GM18502 (cell line): ENCODE measurements around the gene AFTPH.

Experiments used
- ATAC-seq: cut with Tn5 transposase; IDR thresholded peaks from one replicate; pipeline ENCODE4 v1.9.1; 2021; ENCODE audit warnings: mild to moderate bottlenecking; ENCODE audit not compliant: unreplicated experiment, poor library complexity

Gene AFTPH, protein sequence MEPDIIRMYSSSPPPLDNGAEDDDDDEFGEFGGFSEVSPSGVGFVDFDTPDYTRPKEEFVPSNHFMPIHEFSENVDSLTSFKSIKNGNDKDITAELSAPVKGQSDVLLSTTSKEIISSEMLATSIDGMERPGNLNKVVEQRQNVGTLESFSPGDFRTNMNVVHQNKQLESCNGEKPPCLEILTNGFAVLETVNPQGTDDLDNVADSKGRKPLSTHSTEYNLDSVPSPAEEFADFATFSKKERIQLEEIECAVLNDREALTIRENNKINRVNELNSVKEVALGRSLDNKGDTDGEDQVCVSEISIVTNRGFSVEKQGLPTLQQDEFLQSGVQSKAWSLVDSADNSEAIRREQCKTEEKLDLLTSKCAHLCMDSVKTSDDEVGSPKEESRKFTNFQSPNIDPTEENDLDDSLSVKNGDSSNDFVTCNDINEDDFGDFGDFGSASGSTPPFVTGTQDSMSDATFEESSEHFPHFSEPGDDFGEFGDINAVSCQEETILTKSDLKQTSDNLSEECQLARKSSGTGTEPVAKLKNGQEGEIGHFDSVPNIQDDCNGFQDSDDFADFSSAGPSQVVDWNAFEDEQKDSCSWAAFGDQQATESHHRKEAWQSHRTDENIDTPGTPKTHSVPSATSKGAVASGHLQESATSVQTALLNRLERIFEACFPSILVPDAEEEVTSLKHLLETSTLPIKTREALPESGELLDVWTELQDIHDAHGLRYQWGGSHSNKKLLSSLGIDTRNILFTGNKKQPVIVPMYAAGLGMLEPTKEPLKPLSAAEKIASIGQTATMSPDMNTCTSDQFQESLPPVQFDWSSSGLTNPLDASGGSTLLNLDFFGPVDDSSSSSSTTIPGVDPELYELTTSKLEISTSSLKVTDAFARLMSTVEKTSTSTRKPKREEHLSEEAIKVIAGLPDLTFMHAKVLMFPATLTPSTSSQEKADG

DNA sequence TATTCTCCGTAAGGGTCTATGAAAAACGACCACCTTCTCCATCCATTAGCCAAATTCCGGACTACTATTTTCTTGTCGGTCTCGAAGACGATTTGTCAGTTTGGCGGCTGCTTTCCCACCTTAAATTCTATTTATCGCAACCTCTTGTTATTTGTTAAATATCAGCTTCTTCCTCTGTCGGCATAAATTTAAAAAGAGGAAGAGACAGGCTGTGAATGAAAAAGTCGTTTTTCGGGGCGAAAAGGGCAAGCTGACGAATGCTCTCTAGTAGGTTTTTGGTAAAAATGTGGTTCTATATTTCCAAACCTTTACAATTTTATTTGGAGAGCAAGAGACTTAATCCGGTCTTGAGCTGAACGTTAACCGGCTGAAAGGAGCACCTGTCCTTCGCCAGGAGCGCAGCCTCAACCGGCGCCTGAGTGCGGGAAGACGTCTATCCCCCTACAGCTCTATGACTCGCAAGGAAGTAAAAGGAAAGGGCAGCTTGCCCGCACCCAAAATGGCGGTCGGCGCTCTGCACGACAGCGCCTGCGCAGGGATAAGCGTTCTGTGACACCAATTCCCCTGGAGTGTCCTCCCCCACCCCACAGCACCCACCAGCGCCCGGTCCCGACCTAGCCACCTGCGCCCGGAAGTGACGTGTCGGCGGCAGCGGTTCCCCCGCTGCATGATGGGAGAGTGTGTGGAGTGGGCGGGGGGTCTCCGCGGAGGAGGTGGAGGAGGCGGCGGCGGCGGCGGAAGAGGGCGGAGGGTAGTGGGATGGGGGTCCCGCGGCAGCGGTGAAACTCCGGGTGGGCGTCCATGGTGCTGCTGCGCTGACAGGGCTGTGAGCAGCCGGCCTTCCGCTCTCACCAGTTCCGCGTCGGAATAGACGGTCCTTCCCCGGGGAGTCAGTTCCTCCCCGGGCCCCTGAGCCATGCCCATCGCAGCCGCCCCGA is at the start of gene AFTPH:
AFTPH (plus strand) TSS at position 663 of the 938 bp plus-strand sequence. CDS start 27,147 bp downstream, outside the sequence.
- peak; percentile 86 for ATAC-seq

DNA sequence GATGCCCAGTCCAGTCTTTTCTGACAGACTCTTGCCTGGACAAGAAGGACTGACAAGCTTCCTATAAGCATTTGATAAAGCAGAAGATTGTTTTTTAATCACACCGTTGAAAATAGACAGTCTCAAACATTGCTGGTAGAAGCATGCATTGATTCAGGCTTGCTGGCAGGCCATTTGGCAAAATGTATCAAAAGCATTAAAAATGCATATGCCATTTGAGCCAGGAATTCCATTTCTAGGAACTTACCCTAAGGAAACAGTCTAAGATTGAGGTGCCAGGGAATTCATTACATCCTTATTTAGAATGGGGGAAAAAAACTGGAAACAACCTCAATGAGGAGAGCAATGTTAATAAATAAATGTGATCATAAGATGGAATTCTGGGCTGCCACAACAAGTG is 49.5 kb upstream of the AFTPH start:
- no peak for ATAC-seq

DNA sequence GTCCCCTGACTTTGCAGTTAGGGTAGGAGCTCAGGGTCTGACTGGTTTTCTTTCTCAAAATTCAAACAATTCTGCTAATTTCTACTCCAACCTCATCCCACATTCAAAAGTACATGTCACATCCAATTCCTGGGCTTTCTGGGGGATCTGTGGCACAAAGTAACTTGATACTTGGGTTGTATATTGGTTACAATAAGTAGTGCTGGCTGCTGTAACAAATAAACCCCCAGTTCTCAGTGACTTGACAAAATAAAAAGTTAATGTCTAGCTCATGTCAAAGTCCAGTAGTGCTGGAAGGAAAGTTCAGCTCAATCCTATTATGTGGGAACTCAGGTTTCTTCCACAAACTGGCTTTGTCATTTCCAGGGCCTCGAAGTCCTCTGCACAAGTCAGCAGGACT is 47.1 kb upstream of the AFTPH start:
- ATAC-seq = no peak

DNA sequence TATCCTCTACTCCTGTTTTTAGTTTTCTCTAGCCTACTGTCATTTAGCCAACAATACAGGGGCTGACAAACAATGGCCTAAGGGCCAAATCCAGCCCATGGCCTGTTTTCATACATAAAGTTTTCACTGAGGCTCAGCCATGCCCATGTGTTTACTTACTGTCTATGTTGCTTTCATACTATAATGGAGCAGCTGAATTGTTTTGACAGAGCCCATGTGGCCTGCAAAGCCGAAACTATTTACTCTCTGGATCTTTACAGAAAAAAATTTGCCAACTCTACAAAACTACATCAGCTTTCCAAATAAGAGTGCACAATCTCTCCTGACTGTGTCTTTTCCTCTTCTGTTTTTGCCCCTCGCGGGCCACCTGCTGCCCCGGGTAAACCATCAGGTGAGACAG is 46.1 kb upstream of the AFTPH start:
- ATAC-seq = no peak

DNA sequence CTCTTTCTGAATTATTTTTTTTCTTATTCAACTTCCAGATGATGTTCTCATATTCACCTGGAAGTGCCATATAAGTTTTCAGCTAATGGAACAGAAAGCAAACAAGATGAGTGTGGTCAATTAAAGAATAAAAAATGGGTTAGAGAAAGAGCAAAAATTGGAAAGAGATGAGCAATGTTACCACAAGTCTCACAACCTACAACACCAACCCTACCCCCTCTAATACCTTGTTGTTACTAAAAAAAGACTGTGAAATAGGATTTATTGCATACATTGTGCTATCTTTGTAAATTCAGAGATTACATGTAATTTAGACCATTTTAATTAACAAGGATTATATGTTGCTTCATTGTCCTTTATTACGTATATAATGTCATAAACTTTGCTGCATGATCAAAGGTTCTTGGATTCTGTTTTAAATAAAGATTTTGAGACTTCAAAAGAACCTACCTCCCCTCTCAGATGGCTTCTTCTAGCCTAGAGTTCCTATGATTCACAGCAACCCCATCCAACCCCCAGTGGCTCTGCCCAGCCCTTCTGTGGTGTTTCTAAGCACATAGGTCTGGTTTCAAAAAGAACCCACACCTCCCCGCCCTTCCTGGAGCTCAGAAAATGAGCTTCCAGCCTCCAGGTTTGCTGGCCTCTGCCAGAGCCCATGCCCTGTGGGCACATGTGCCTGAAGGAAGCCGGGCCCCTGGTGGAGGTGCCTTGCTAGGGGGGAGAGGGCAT is 45.5 kb upstream of the AFTPH start:
- no peak for ATAC-seq

DNA sequence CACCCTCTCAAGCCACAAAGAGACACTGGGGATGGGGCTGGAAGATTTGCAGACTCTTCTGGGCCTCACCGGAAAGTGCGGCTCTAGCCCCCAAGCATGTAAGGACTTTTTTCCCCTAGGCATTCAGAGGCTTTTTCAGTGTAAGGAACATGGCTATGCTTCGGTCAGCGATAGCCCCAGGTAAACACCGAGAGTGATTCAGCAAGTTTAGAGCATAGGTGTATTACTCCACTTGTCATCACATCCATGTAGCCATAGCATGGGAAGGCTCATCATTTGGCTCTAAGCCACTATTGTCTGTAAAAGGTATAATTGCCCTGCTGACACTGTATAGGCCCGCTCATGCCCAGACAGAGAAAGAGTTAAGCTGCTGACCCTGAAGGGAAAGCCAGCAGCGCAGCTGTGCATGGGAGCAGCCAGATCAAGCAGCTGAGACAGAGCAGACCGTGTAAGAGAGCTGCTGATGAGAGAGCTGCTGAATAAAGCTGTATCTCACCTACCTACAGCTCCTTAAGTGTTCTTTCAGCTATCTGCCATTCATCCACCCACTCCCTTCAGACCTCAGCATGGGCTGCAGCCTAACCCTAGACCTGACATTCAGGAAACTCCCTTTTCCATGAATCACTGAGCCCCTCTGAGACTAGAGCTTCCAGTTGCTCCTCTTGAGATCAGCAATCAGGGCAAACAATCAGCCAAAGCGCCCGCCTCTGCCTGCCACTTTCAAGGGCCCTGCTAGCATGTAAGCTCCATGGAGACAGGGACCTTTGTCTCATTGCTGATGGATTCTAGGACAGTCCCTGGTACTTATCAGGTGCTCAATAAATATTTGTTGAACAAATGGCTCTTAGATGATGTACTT is 44.6 kb upstream of the AFTPH start:
- ATAC-seq = no peak

DNA sequence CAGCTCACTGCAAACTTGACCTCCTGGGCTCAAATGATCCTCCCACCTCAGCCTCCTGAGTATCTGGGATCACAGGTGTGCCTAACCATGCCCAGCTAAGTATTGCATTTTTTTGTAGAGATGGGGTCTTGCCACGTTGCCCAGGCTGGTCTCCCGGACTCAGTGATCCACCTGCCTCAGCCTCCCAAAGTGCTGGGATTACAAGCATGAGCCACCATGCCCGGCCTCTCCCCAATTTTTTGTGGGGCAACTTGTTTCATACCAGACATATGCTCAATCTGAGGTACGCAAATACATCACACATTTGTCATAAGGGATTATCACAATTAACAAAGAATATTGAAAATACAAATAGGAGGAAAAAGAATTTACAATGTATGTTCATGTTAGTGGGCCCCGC is 42.5 kb upstream of the AFTPH start:
- no peak for ATAC-seq

DNA sequence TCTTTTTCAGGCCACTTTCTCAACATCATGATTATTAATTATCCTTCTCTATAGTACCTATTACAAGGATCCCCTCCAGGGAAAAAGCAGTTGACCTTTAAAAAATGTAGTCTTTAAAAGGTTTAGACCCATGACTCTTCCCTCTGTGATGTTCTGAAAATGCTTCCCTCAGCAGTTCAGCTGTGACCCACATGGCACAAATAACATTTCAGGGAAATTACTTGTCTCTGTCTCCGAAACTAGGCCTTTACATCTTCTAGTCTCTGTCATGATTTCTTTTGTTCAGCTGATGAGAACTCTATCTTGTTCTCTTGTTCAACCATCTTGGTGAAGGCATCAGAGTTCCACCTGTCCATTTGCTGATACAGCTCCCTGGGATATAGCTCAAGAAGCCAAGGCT is 41.9 kb upstream of the AFTPH start:
- no peak for ATAC-seq

DNA sequence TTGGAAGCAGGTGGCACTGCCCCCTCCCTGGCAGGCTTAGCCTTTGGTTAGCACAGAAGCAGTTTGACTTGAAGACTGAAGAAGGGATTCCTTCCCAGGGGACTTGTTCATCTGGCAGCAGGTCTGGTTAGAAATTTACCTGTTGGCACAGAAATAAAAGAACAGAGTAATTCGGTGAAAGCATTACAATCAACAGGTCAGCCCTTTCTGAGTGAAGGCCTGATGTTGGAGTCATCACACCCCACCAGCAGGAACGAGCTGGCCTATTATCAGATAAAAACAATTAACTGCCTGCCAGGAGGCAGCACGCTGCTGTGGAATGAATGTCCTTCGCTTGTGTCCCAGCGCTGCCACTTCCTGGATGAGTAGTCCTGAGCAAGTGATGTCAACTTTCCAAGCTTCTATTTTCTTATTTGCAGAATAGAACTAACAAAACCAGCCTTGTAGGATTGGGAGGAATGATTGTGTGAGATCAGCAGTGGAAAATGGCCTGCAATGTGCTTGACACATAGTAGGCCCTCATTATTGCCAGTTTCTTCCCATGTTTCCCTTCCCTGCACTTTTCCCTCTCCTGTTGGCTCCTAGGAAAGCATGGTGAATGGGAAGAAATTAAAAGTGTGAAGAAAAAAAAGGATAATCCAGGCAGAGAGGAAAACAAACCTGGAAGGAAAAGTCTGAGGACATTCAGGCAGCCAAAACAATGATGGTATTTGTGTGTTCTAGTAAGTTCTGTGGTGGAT is 41.2 kb upstream of the AFTPH start:
- no peak for ATAC-seq

DNA sequence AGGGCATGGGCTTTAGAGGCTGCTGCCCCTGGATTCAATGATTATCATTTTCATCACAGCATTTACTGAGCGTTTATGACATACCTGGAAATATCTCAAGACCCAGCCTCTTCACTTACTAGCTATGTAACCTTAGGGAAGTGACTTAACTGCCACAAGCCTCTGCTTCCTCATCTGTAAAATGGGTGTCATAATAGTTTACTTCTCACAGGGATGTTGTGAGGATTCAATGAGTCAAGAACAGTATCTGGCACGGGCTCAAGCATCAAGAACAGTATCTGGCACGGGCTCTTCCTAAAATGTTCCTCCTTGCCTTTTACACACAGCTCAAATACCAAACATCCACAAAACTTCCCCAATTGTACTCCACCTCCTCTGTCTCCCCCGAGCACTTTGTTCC is 38.8 kb upstream of the AFTPH start:
- ATAC-seq = no peak

DNA sequence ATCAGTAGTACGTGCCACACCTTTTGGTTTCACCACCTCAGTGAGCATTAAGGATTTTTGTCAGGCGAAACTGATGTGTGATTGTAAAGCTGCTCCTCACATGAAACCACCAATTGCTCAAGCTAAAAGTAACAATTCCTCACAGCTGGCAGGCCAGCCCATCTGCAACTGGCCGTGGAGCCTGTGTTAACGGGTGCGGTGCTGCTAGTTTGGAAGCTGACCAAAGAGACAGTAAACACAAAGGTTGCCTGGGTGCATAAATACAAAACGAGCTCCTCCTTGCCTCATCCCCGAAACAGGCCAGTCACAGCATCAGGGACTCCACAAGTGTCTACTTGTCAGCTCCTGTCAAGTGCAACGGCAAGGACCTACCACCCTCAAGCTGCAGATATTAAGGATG is 38.2 kb upstream of the AFTPH start:
- ATAC-seq = no peak

DNA sequence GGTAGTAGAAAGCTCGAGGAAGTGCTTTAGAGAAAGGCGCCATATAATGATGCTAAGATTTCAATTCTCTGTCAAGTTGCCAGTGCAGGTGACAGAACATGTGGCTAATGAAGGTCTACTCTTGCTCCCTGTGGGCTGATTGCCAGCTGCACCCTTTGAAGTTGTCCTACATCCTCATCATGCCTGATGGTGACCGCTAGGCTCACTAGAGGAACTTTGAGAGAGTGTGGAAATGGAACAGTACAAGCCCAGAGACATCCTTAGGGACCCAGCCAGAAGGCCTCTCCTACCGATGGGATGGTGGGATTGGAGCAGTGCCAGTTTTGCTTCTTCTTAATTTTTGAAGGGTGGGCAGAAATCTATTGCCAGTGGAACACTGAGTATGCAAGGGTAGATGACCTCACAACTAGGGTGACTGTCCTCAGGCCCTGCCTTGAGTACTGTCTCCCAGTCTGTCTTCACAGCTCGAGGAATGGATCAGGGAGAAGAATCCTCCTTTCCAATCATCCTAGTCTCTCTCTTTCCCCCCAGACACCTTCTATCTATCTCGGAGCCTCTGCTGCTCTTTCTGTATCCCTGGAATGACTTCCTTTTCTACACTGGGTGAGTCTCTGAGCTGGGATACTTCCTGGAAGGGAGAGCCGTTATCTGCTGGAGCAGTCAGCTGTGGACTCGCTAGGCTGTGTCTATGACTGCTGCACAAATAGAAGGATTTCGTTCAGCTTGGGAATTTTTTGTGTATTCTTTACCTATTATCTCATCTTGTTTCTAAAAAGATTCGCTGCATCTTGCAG is 36.7 kb upstream of the AFTPH start:
- no peak for ATAC-seq

DNA sequence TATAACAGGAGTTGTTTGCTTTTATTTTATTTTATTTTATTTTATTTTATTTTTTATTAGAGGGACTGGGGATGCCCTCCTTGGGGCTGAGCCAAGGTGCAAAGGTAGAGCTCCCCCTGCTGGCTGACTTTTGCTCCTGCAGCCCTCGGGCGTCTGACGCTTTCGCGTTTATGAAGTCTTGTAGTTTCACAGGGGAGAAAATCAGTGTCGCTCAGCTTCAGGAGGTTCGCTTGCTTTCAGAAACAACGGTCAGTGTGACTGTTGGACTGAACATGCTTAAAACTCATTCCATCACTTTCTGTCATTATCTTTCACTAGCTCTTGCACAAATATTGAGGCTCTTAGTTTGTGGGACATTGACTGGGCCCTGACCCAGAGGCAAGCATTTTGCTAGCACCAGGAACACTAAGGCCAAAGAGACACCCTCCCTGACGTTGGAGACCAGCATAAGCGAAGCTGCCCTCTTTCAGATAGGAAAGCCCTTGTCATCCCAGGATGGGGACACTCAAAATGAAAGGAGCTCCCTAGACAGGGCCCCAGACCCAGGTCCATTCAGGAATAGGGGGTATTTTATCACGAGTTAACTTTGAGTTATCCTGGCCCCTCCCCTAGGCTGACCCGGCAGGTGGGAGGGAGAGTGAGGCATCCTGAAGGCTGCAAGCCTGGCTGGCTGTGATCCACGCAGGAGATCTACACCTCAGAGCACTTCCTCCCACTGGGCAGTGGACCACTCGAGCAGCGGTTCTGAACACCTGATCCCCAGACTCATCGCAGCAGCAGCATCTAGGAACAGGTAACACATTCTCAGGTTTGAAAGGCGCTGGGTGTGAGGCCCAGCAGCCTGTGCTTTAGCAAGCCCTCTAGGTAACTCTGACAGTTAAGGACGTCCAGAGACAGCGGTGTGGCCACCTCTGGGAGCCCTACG is 35.8 kb upstream of the AFTPH start:
- peak; percentile 65 for ATAC-seq

DNA sequence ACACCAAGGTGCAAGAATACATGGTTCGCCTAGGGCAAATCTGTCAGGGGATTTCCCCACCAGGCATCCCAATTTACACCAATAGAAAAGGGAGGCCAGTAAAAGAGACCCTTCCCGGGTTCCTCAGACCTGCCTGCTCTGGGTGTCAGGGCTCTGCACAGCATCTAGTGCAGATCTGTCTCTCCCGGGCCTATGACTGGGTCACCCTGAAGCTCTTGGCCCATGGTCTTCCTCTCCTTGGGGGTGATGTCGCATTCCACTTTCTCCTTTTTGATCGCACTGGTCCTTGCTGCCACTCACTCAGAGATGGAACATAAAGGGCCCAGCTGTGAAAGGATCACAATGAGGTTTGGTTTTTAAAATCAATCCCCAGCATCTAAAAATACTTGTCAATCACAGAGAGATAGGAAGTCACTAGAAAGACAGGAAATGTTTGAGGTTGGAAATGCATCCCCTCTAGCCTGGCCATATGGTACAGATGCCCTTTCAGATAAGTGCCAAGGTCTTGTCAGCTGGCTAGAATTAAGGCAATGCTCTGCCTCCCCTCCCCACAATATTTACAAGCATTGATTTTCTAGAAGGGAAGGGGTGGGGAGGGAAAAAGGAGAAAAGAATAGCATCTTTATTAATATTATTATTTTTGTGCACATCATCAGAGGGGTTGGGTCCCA is 34.9 kb upstream of the AFTPH start:
- no peak for ATAC-seq

DNA sequence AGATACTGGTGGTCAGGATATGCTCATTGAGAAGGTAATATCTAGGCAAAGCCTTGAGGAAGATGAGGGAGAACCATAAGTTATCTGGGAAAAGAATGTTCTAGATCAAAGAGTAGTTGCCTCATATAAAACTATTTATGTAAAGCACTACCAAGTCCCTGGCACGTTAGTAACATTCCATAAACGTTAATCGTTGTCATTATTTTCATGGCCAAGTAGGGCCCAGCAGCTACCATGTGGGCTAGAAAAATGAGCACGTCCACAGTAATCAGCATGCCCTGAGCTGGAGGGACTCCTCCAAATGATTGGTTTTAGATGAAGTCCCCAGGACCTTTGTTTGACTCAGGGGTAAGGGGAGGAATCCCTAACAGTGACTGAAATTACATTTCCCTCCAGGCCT is 32.7 kb upstream of the AFTPH start:
- ATAC-seq = no peak

DNA sequence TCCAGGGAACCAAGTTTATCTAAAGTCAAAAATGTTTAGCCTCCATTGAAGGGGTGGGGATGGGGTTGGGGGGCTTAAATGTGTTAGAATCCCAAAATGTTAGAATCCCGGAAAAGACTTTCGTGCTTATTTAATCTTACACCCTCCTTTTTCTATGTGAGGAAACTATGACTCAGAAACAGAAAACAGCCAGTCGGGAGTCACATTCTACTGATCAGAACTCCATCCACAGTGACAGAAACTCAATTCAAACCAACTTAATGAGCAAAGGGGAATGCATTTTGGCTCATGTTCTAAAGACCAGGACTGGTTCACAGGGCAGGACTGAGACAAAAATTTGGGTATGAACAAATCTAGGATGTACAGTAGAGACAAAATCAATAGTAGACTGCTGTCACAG is 31.9 kb upstream of the AFTPH start:
- ATAC-seq = no peak
